NT2/D1 (cell line): ENCODE data around the gene VWA8.

Experiments
- SUZ12 ChIP-seq: IDR thresholded peaks from 2 replicates; pipeline ENCODE4 v1.6.1; 2011; ENCODE audit not compliant: insufficient read length, insufficient read depth; ENCODE audit errors: extremely low read depth
- YY1 ChIP-seq: IDR thresholded peaks from 2 replicates; pipeline ENCODE4 v1.6.1; 2011; ENCODE audit not compliant: insufficient read length, insufficient read depth
- ZNF274 ChIP-seq: IDR thresholded peaks from 2 replicates; pipeline ENCODE4 v1.6.1; 2011; ENCODE audit warnings: mild to moderate bottlenecking, low read depth, low read length

GRCh38 chr13:41682001-41682400 is 278.9 kb downstream of the VWA8 start:
- no peak for TF ChIP-seq ZNF274
- TF ChIP-seq YY1, result no peak
- TF ChIP-seq SUZ12, result no peak
